HepG2 (cell line): ENCODE data around the gene FKBP8. TPM values are rescaled to one million over a fixed set of nuclear protein-coding genes. Genes with fewer than 3 reads are reported as not detected.

ENCODE experiments used
- ATAC-seq: fragments of 200-7000 bp; cut with Tn5 transposase; 3 replicates; pipeline ENCODE4 v1.9.1; 2020; ENCODE audit warnings: mild to moderate bottlenecking, moderate library complexity
- BruUV-seq: library from RNA; stranded (reverse); fragments of 400-500 nt; replicated peaks from 2 replicates; lab custom pipeline; 2021; lab: Mats Ljungman, UMichigan
- CTCF ChIA-PET: fragments of 300-600 bp; formaldehyde crosslinking; extraction: SDS; loops from one replicate; lab custom pipeline; 2021; ENCODE audit warnings: low total read pairs, inconsistent platforms, low intra/inter-chr PET ratio; lab: Yijun Ruan, JAX
- POLR2A ChIA-PET: fragments of 350-600 bp; sonication (Branson Sonifier 250); formaldehyde crosslinking; loops from one replicate; lab custom pipeline; 2020; ENCODE audit warnings: antibody characterized with exemption, inconsistent platforms; lab: Yijun Ruan, JAX
- DNase-seq: peaks from one replicate; pipeline ENCODE4 v3.0.0-alpha.2; 2015; ENCODE audit warnings: low spot score
- FAIRE-seq: peaks from 3 replicates; lab custom pipeline; 2011; peaks lifted over from hg19 to GRCh38; lab: Jason Lieb, UNC
- H2AFZ ChIP-seq: one replicate; pipeline ENCODE4 v1.6.1; 2011; ENCODE audit warnings: low read length, inconsistent platforms
- H3K27ac ChIP-seq: fragments of 300-600 bp; 3 replicates; pipeline ENCODE4 v1.8.0; 2011; ENCODE audit warnings: mixed run types, mild to moderate bottlenecking, mixed read lengths, low read length, inconsistent platforms; ENCODE audit not compliant: insufficient read depth; ENCODE audit errors: extremely low read length
- H3K27me3 ChIP-seq, 2 experiments: fragments of 200-600 bp in 1 of 2; 2 replicates in 1 of 2; 3 replicates in 1 of 2; pipeline versions ENCODE4 v1.6.0 to v1.8.0; 2011; ENCODE audit warnings: low read length in 2 of 2, mild to moderate bottlenecking in 2 of 2, moderate library complexity in 2 of 2, inconsistent platforms in 1 of 2; ENCODE audit not compliant: insufficient read depth in 2 of 2, control insufficient read depth in 1 of 2
- H3K36me3 ChIP-seq, 2 experiments: fragments of 200-600 bp in 1 of 2; replicated peaks in 1 of 2; 2 replicates in 1 of 2; 3 replicates in 1 of 2; pipeline versions ENCODE4 v1.5.1 to v1.8.0; 2011; ENCODE audit warnings: low read length in 2 of 2, inconsistent platforms in 1 of 2; ENCODE audit not compliant: insufficient read depth in 2 of 2, control insufficient read depth in 1 of 2
- H3K4me1 ChIP-seq: 2 replicates; pipeline ENCODE4 v1.5.1; 2012; ENCODE audit warnings: low read length, inconsistent platforms; ENCODE audit not compliant: insufficient read depth
- H3K4me2 ChIP-seq: 2 replicates; pipeline ENCODE4 v1.6.0; 2011; ENCODE audit warnings: low read depth, low read length, inconsistent platforms
- H3K4me3 ChIP-seq, 3 experiments: fragments of 200-600 bp in 1 of 3; sonication (generic), shearing (Covaris generic) in 1 of 3; replicated peaks in 1 of 3; 2 replicates each; pipeline ENCODE4 v1.5.1; 2011 to 2016; ENCODE audit warnings: low read length in 3 of 3, inconsistent platforms in 2 of 3, low read depth in 2 of 3, mild to moderate bottlenecking in 2 of 3, control low read depth in 1 of 3, mixed read lengths in 1 of 3; ENCODE audit not compliant: insufficient read depth in 1 of 3
- H3K79me2 ChIP-seq: one replicate; pipeline ENCODE4 v1.6.1; 2011; ENCODE audit warnings: low read length, inconsistent platforms; ENCODE audit not compliant: insufficient read depth
- H3K9ac ChIP-seq: 2 replicates; pipeline ENCODE4 v1.6.0; 2011; ENCODE audit warnings: mild to moderate bottlenecking, low read depth, low read length, inconsistent platforms; ENCODE audit not compliant: insufficient read depth
- H3K9me3 ChIP-seq: 2 replicates; pipeline ENCODE4 v1.5.1; 2012; ENCODE audit warnings: mild to moderate bottlenecking, low read length
- H4K20me1 ChIP-seq: 2 replicates; pipeline ENCODE4 v1.6.0; 2011; ENCODE audit warnings: inconsistent platforms, mild to moderate bottlenecking, low read length, moderate library complexity; ENCODE audit not compliant: insufficient read depth
- MED1 ChIP-seq: sonication (generic); formaldehyde crosslinking; IDR thresholded peaks from 2 replicates; pipeline ENCODE4 v1.4.0; 2020; ENCODE audit warnings: missing genetic modification reagents
- ZBTB49 ChIP-seq: sonication (generic); formaldehyde crosslinking; IDR thresholded peaks from 2 replicates; pipeline ENCODE4 v1.4.0; 2020; ENCODE audit warnings: missing genetic modification reagents, borderline replicate concordance
- ZFYVE20 ChIP-seq: sonication (generic); formaldehyde crosslinking; IDR thresholded peaks from 2 replicates; pipeline ENCODE4 v1.8.0; 2023; ENCODE audit warnings: low read depth, mild to moderate bottlenecking, moderate library complexity, missing genetic modification reagents, borderline replicate concordance
- WGBS: methylation state at CpG from one replicate; pipeline ENCODE4 v1.1.6; 2017; ENCODE audit warnings: low lambda C conversion rate; 5-methylcytosine and 5-hydroxymethylcytosine counted together
- in situ Hi-C: cut with HindIII; loops from 2 replicates; pipeline ENCODE4 v1.10.0; 2017; ENCODE audit warnings: low pct_unique_long_range_greater_than_20kb; ENCODE audit not compliant: extremely low pct_ligation_motif_present
- intact Hi-C: fragments of 100-400 bp; cut with micrococcal nuclease; formaldehyde crosslinking; loops from one replicate; pipeline ENCODE4 v1.10.0; 2022; ENCODE audit not compliant: unreplicated experiment
- polyA plus RNA-seq, 8 experiments: library from polyadenylated mRNA; depleted of rRNA in 3 of 8; stranded (reverse) in 7 of 8; unstranded in 1 of 8; fragments of >200 nt; fragmentation: Illumina TruSeq in 4 of 8; extraction: Trizol in 4 of 8; gene quantifications; 2 replicates each; pipeline versions ENCODE4 v1.2.1 to v1.2.3, GENCODE V29; 2011 to 2016; ENCODE audit warnings: low read depth in 4 of 8, missing spikeins in 1 of 8, mixed read lengths in 1 of 8; ENCODE audit not compliant: insufficient read depth in 1 of 8
- total RNA-seq, 5 experiments: library from RNA; depleted of rRNA; stranded (reverse); fragments of >200 nt; fragmentation: Illumina TruSeq; extraction: Trizol; gene quantifications; 2 replicates each; pipeline ENCODE4 v1.2.3, GENCODE V29; 2016; ENCODE audit warnings: low read depth in 1 of 5
- TF ChIP-seq, protein P1 (sequence below): IDR thresholded peaks from 2 replicates; pipeline ENCODE4 v1.6.1; 2016; ENCODE audit warnings: control low read depth

The FKBP8 gene
- total and polyA plus RNA-seq, 2 of the 13 experiments (the other 11 are each of a cell fraction or from before 2014, with no cell fraction given) = 81.7 to 93.9 TPM

DNA sequence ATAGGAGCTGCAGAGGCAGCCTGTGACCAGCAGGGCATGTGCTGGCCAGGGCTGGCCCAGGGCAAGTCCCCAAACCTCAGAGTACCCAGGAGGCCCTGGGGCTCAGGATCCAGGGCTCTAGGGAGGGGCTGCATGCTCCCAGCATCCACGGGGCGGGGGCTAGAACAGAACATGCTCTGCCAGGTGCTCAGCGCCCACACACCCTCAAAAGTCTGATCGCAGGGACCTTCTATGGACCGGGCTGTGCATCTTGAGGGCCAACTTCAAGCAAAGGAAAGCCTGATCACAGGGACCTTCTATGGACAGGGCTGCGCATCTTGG, 55.0 kb downstream of the FKBP8 start:
- H3K36me3 ChIP-seq = peaks cover 0 to 1% of the 10 kb centered on the region in 2 experiments; a peak in 3 of 5 replicates
- H3K79me2 ChIP-seq = peaks cover 83% of the 10 kb centered on the region
- intact Hi-C loops = loop anchor here (5.0 kb wide), 1 partner anchor 34 kb away; the partner anchor contains the start of gene ELL
- H3K27me3 ChIP-seq = no peaks in the 10 kb centered on the region
- H4K20me1 ChIP-seq = peaks cover 83% of the 10 kb centered on the region
- no TSS peak for BruUV-seq
- H3K27ac ChIP-seq = no peak overlapping the region
- DNase-seq (no peak), FAIRE-seq (no peak), ATAC-seq (peak; percentile 57)
- H3K4me1 ChIP-seq = peaks cover 61% of the 10 kb centered on the region
- no peak overlapping the region for H3K9ac ChIP-seq
- ChIA-PET POLR2A (interaction anchor here (1.1 to 2.1 kb wide), 4 partner anchors 26 to 83 kb away, joined by 3 to 16 read pairs (median 6); partner anchors contain the start of gene UBA52), CTCF (interaction anchor here (0.6 to 1.6 kb wide), 2 partner anchors 19 to 31 kb away, joined by 3 read pairs; no protein-coding TSS in a partner anchor)
- H2AFZ ChIP-seq = no peak overlapping the region
- H3K4me3 ChIP-seq = no peak overlapping the region
- no peak for TF ChIP-seq ZBTB49 (CRISPR knock-in tag)
- no peak for TF ChIP-seq MED1
- TF ChIP-seq, protein P1, sequence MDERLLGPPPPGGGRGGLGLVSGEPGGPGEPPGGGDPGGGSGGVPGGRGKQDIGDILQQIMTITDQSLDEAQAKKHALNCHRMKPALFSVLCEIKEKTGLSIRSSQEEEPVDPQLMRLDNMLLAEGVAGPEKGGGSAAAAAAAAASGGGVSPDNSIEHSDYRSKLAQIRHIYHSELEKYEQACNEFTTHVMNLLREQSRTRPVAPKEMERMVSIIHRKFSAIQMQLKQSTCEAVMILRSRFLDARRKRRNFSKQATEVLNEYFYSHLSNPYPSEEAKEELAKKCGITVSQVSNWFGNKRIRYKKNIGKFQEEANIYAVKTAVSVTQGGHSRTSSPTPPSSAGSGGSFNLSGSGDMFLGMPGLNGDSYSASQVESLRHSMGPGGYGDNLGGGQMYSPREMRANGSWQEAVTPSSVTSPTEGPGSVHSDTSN = no peak
- no peak for TF ChIP-seq ZFYVE20
- in situ Hi-C loops = no loop called here
- no peaks in the 10 kb centered on the region for H3K9me3 ChIP-seq
- H3K4me2 ChIP-seq = no peak overlapping the region
- WGBS = 100% methylated on average over 3 of the region's 6 CpGs
